CD4-positive, alpha-beta T cell treated with Interferon alpha-2 for 1 hour (primary cell): ENCODE measurements around the gene TBC1D16.

Source experiments
- DNase-seq, 2 donors: peaks; one replicate each; pipeline ENCODE4 v3.0.0-alpha.2; 2020 to 2022

TBC1D16 gene

GRCh38 chr17:79987187-79987934 lies 48.3 kb downstream of the TBC1D16 start:
- no peak for DNase-seq

- DNase-seq, result no peak
These were observed 49.1 kb downstream of the TBC1D16 start for GRCh38 chr17:79986411-79987186.

- DNase-seq, result no peak
These were observed 49.7 kb downstream of the TBC1D16 start for GRCh38 chr17:79985943-79986391.

- DNase-seq, result no peak
These were observed 50.2 kb downstream of the TBC1D16 start for GRCh38 chr17:79985361-79985942.

- DNase-seq, result no peak
These were observed 50.8 kb downstream of the TBC1D16 start for GRCh38 chr17:79984877-79985276.

- no peak for DNase-seq
These were observed 51.4 kb downstream of the TBC1D16 start for GRCh38 chr17:79984045-79984840.

- DNase-seq, result no peak
These were observed 52.2 kb downstream of the TBC1D16 start for GRCh38 chr17:79983456-79983855.

GRCh38 chr17:79982986-79983385 lies 52.7 kb downstream of the TBC1D16 start:
- no peak for DNase-seq

GRCh38 chr17:79981661-79982101 lies 54.0 kb downstream of the TBC1D16 start:
- no peak for DNase-seq

- no peak for DNase-seq
These were observed 54.6 kb downstream of the TBC1D16 start for GRCh38 chr17:79981090-79981489.

- no peak for DNase-seq
These were observed 55.2 kb downstream of the TBC1D16 start for GRCh38 chr17:79980246-79981043.

GRCh38 chr17:79979816-79980215 lies 55.9 kb downstream of the TBC1D16 start:
- no peak for DNase-seq

- no peak for DNase-seq
These were observed 56.4 kb downstream of the TBC1D16 start for GRCh38 chr17:79979221-79979741.

- no peak for DNase-seq
These were observed 57.2 kb downstream of the TBC1D16 start for GRCh38 chr17:79978548-79978855.

GRCh38 chr17:79977708-79978547 lies 57.7 kb downstream of the TBC1D16 start:
- no peak for DNase-seq

- no peak for DNase-seq
These were observed 58.5 kb downstream of the TBC1D16 start for GRCh38 chr17:79977161-79977631.

GRCh38 chr17:79976451-79976850 lies 59.2 kb downstream of the TBC1D16 start:
- no peak for DNase-seq

- DNase-seq, result no peak
These were observed 60.1 kb downstream of the TBC1D16 start for GRCh38 chr17:79975498-79976134.

GRCh38 chr17:79974566-79975497 lies 60.8 kb downstream of the TBC1D16 start:
- DNase-seq, result no peak
